Fibroblast of upper back skin (primary cell): ENCODE measurements around the gene GATAD2A.

Experiments used
- DNase-seq: peaks from one replicate; pipeline ENCODE4 v3.0.0-alpha.2; 2013

Gene GATAD2A

GRCh38 chr19:19549804-19550464 lies 144.5 kb downstream of the GATAD2A start:
- DNase-seq, result no peak

- DNase-seq, result peak; percentile 94
These were observed 145.0 kb downstream of the GATAD2A start for GRCh38 chr19:19550485-19550929.

- DNase-seq, result no peak
These were observed 145.7 kb downstream of the GATAD2A start for GRCh38 chr19:19550972-19551852.

- peak; percentile 26 for DNase-seq
These were observed 146.3 kb downstream of the GATAD2A start for GRCh38 chr19:19551853-19552192.

GRCh38 chr19:19552798-19553197 lies 147.3 kb downstream of the GATAD2A start:
- DNase-seq, result no peak

- DNase-seq, result no peak
These were observed 148.2 kb downstream of the GATAD2A start for GRCh38 chr19:19553670-19554069.

- peak; percentile 48 for DNase-seq
These were observed 148.9 kb downstream of the GATAD2A start for GRCh38 chr19:19554074-19555023.

- no peak for DNase-seq
These were observed 152.6 kb downstream of the GATAD2A start for GRCh38 chr19:19558055-19558454.
